ENCODE measurements around the gene AK5. TPM values are rescaled to one million over a fixed set of nuclear protein-coding genes. Genes with fewer than 3 reads are reported as not detected.

AK5 gene
- total and polyA plus RNA-seq, 2 of the 4 experiments (the other 2 are of a cell fraction), result 22.5 to 25.8 TPM

DNA sequence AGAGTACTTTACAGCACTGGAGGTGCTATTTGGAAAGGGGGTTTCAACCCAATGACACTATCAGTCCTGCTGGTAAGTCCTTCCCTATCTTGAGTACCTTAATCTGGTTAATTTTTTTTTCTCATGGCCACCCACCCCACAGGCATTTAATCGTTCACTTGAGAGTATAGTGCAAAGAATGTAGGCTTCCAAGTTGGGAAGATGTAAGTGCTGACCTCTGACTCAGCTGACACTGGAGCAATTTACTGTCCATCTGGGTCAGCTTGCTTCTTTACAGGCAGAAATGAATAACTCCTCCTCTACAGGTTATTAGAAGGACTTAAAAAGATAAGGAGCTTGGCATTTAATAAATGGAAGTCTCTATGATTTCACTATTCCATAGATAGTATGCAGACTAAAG lies 89.6 kb downstream of the AK5 start (continued):
- TF ChIP-seq, protein P1, sequence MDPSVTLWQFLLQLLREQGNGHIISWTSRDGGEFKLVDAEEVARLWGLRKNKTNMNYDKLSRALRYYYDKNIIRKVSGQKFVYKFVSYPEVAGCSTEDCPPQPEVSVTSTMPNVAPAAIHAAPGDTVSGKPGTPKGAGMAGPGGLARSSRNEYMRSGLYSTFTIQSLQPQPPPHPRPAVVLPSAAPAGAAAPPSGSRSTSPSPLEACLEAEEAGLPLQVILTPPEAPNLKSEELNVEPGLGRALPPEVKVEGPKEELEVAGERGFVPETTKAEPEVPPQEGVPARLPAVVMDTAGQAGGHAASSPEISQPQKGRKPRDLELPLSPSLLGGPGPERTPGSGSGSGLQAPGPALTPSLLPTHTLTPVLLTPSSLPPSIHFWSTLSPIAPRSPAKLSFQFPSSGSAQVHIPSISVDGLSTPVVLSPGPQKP (IDR thresholded peaks at IDR 0.05; ENCODE audit: borderline replicate concordance, low read depth, low read length), result no peak
- TF ChIP-seq, protein P2, sequence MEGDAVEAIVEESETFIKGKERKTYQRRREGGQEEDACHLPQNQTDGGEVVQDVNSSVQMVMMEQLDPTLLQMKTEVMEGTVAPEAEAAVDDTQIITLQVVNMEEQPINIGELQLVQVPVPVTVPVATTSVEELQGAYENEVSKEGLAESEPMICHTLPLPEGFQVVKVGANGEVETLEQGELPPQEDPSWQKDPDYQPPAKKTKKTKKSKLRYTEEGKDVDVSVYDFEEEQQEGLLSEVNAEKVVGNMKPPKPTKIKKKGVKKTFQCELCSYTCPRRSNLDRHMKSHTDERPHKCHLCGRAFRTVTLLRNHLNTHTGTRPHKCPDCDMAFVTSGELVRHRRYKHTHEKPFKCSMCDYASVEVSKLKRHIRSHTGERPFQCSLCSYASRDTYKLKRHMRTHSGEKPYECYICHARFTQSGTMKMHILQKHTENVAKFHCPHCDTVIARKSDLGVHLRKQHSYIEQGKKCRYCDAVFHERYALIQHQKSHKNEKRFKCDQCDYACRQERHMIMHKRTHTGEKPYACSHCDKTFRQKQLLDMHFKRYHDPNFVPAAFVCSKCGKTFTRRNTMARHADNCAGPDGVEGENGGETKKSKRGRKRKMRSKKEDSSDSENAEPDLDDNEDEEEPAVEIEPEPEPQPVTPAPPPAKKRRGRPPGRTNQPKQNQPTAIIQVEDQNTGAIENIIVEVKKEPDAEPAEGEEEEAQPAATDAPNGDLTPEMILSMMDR (conservative IDR thresholded peaks at IDR 0.05; ENCODE audit: low read depth, low read length), result no peak
- no peak for TF ChIP-seq MXI1 (IDR thresholded peaks at IDR 0.05; ENCODE audit: borderline replicate concordance, low read depth, low read length)
